K562 (cell line): ENCODE results near the gene RNF6. TPM values are rescaled to one million over a fixed set of nuclear protein-coding genes. Genes with fewer than 3 reads are reported as not detected.
A peak's percentile ranks its signal among the peaks of the same experiment; 100 is the strongest.

Experiments used
- BRD9 ChIP-seq: fragments of 450-650 bp; IDR thresholded peaks from 2 replicates; pipeline ENCODE4 v1.6.1; 2018; ENCODE audit warnings: low read depth; ENCODE audit not compliant: partially characterized antibody
- CTCF ChIP-seq, 3 experiments: IDR thresholded peaks in 2 of 3; conservative IDR thresholded peaks in 1 of 3; 2 replicates each; pipeline ENCODE4 v1.5.1; 2011 to 2012; ENCODE audit warnings: low read length in 3 of 3, mild to moderate bottlenecking in 3 of 3, control low read depth in 2 of 3, improper control_type of control experiment in 1 of 3, inconsistent platforms in 1 of 3, low read depth in 1 of 3, mixed read lengths in 1 of 3, moderate library complexity in 1 of 3; ENCODE audit not compliant: insufficient read depth in 2 of 3
- CUX1 ChIP-seq: fragments of 200-800 bp; sonication (Bioruptor generic); IDR thresholded peaks from 2 replicates; pipeline ENCODE4 v1.6.1; 2016; ENCODE audit warnings: missing genetic modification characterization, missing compliant biosample characterization
- ETV5 ChIP-seq: sonication (generic); formaldehyde crosslinking; IDR thresholded peaks from 2 replicates; pipeline ENCODE4 v1.4.0; 2020; ENCODE audit warnings: low read depth, mild to moderate bottlenecking, missing genetic modification reagents
- HEY1 ChIP-seq: fragments of 250-450 bp; sonication (Bioruptor Pico); IDR thresholded peaks from 2 replicates; pipeline ENCODE4 v1.5.0; 2020; ENCODE audit warnings: mild to moderate bottlenecking, moderate library complexity, borderline replicate concordance
- MNT ChIP-seq, 2 experiments: fragments of 450-650 bp; conservative IDR thresholded peaks; 2 replicates each; pipeline ENCODE4 v1.6.1; 2017; ENCODE audit warnings: mild to moderate bottlenecking in 2 of 2, moderate library complexity in 2 of 2
- MTF1 ChIP-seq: fragments of 250-450 bp; sonication (Bioruptor Pico); IDR thresholded peaks from 2 replicates; pipeline ENCODE4 v1.9.0; 2021; ENCODE audit warnings: moderate library complexity, mild to moderate bottlenecking, inconsistent platforms, borderline replicate concordance
- MXI1 ChIP-seq: IDR thresholded peaks from 2 replicates; pipeline ENCODE4 v1.6.1; 2011; ENCODE audit warnings: low read depth, mild to moderate bottlenecking, improper control_type of control experiment, low read length
- OTX1 ChIP-seq: fragments of 450-650 bp; formaldehyde crosslinking; IDR thresholded peaks from 2 replicates; pipeline ENCODE4 v1.4.0; 2022; ENCODE audit warnings: mild to moderate bottlenecking
- RBM25 ChIP-seq: fragments of 200-400 bp; formaldehyde crosslinking; IDR thresholded peaks from 2 replicates; pipeline ENCODE4 v1.6.1; 2018; ENCODE audit warnings: low read length, low read depth, moderate library complexity; ENCODE audit not compliant: severe bottlenecking
- RUNX1 ChIP-seq: sonication (generic); IDR thresholded peaks from 2 replicates; pipeline ENCODE4 v1.6.1; 2016; ENCODE audit warnings: antibody characterized with exemption, low read depth
- SMARCA4 ChIP-seq: fragments of 450-650 bp; IDR thresholded peaks from 2 replicates; pipeline ENCODE4 v1.6.1; 2016
- SRSF9 ChIP-seq: fragments of 200-400 bp; formaldehyde crosslinking; IDR thresholded peaks from 2 replicates; pipeline ENCODE4 v1.6.1; 2017; ENCODE audit warnings: low read depth, low read length, borderline replicate concordance
- XRCC3 ChIP-seq: fragments of 450-650 bp; IDR thresholded peaks from 2 replicates; pipeline ENCODE4 v1.6.1; 2017; ENCODE audit warnings: mild to moderate bottlenecking, moderate library complexity
- ZBTB17 ChIP-seq: fragments of 450-650 bp; formaldehyde crosslinking; IDR thresholded peaks from 2 replicates; pipeline ENCODE4 v1.4.0; 2020; ENCODE audit warnings: mild to moderate bottlenecking
- ZNF41 ChIP-seq: fragments of 250-450 bp; sonication (Bioruptor Pico); conservative IDR thresholded peaks from 2 replicates; pipeline ENCODE4 v1.4.0; 2020; ENCODE audit warnings: mild to moderate bottlenecking
- ZNF583 ChIP-seq: fragments of 250-450 bp; sonication (Bioruptor Pico); IDR thresholded peaks from 2 replicates; pipeline ENCODE4 v1.4.0; 2020
- ZNF778 ChIP-seq: fragments of 450-650 bp; formaldehyde crosslinking; IDR thresholded peaks from 2 replicates; pipeline ENCODE4 v1.4.0; 2020; ENCODE audit warnings: mild to moderate bottlenecking, moderate library complexity
- polyA plus RNA-seq, 8 experiments: library from polyadenylated mRNA; depleted of rRNA in 4 of 8; stranded (reverse) in 5 of 8; unstranded in 3 of 8; fragments of >200 nt; fragmentation: Nextera tagmentation in 2 of 8; fragmentation: Illumina TruSeq in 1 of 8; extraction: Ambion mirVana in 2 of 8; extraction: Trizol in 1 of 8; gene quantifications; 2 replicates each; pipeline versions ENCODE4 v1.2.1 to v1.2.3, GENCODE V29; 2011 to 2014; ENCODE audit warnings: inconsistent platforms in 1 of 8, missing spikeins in 1 of 8
- total RNA-seq, 7 experiments: library from RNA; depleted of rRNA in 6 of 7; stranded (reverse); fragments of >200 nt in 6 of 7; fragmentation: Illumina TruSeq in 2 of 7; extraction: Trizol in 2 of 7; gene quantifications; 2 replicates each; pipeline versions ENCODE4 v1.2.1 to v1.2.3, GENCODE V29; 2011 to 2021; ENCODE audit warnings: low replicate concordance in 1 of 7

The RNF6 gene
- total and polyA plus RNA-seq, 9 of the 15 experiments (the other 6 are each of a cell fraction or from before 2014, with no cell fraction given) = 12.0 to 31.4 (median 22.3) TPM

GRCh38 chr13:26253787-26254582 is 31.9 kb upstream of the RNF6 start, which contains the start of gene CDK8 (continued):
- TF ChIP-seq CUX1 (CRISPR knock-in tag) = no peak
- TF ChIP-seq ETV5 (CRISPR knock-in tag) = no peak
- no peak for TF ChIP-seq BRD9
- no peak for TF ChIP-seq RUNX1
- peak; percentile 65 to 85 for TF ChIP-seq MNT (conservative IDR thresholded peaks at IDR 0.05)
- TF ChIP-seq MXI1 = 0 out of 2 replicates have a peak, but pooled peaks have one; percentile 33
- no peak for TF ChIP-seq SRSF9
- no peak for TF ChIP-seq ZBTB17 (CRISPR knock-in tag)
- no peak for TF ChIP-seq XRCC3
- TF ChIP-seq SMARCA4 = no peak
- TF ChIP-seq MTF1 (CRISPR knock-in tag) = no peak
- no peak for TF ChIP-seq HEY1
- TF ChIP-seq ZNF583 (CRISPR knock-in tag) = no peak
- TF ChIP-seq OTX1 (CRISPR knock-in tag) = no peak
- no peak for TF ChIP-seq RBM25
- no peak for TF ChIP-seq CTCF (IDR thresholded peaks at IDR 0.05 in 2 of 3, conservative IDR thresholded peaks at IDR 0.05 in 1 of 3; ENCODE audit: insufficient read depth in 2 of 3, low read depth in 1 of 3, low read length in 3 of 3)
- no peak for TF ChIP-seq ZNF778 (CRISPR knock-in tag)
- TF ChIP-seq ZNF41 (CRISPR knock-in tag) = no peak
